ENCODE measurements around the gene GALNT2.
A peak's percentile ranks its signal among the peaks of the same experiment; 100 is the strongest.

GALNT2 gene

GRCh38 chr1:230236301-230237008, 169.4 kb downstream of the GALNT2 start:
- no peak for DNase-seq (ENCODE audit: low spot score)

DNA sequence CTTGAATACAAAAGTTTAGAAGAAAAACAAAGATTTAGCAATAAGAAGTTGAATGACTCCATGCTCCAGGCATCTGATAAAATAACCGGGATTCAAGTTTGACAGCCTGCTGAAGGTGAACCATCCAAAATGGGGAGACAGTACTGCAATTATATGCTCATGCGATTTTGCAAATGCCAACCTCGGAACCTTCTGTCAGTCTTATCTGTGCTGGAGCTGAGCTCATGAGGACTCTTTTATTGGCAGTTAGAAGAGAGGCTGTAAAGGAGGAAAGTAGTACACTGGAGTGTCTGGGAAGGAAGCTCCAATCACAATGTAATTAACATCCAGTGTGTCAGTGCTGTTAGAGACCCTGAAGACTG, 170.0 kb downstream of the GALNT2 start:
- no peak for DNase-seq (ENCODE audit: low spot score)

GRCh38 chr1:230237805-230238204, 170.8 kb downstream of the GALNT2 start:
- no peak for DNase-seq (ENCODE audit: low spot score)

GRCh38 chr1:230240446-230241086, 173.5 kb downstream of the GALNT2 start:
- DNase-seq (ENCODE audit: low spot score) = no peak

DNA sequence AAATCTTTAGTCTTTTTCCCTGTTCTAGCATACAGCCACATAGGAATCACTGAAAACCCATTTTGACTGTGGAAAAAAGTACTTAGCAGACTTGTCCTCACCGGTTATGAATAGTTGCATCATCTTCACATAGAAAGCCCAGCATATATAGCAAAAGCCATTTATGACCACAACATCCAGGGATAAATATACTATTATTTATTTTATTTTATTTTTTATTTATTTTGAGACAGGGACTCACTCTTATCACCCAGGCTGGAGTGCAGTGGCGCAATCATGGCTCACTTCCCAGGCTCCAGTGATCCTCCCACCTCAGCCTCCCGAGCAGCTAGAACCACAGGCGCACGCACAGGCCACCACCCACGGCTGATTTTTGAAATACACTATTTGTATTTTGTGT, 175.3 kb downstream of the GALNT2 start:
- DNase-seq (ENCODE audit: low spot score) = no peak

GRCh38 chr1:230243146-230243545, 176.1 kb downstream of the GALNT2 start:
- DNase-seq (ENCODE audit: low spot score) = no peak

GRCh38 chr1:230243583-230244353, 176.7 kb downstream of the GALNT2 start:
- DNase-seq (ENCODE audit: low spot score) = peak; percentile 64

DNA sequence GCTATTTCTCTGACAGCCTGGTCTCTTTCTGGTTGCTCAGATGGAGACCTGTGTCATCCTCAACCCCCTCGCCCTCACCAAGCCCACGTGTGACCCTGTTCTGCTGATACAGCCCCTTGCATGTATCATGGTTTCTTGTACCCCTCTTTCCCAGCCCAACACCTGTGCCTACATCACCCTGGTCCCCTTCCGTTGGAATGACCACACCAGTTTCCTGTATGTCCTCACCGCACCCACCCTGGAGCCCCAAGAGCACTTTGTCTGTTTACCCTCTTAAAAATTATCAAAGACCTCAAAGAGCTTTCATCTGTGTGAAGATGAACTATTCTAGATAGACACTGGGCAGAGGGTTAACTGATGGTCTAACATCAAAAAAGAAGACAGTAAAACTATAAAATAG, 179.5 kb downstream of the GALNT2 start:
- DNase-seq (ENCODE audit: low spot score) = no peak

DNA sequence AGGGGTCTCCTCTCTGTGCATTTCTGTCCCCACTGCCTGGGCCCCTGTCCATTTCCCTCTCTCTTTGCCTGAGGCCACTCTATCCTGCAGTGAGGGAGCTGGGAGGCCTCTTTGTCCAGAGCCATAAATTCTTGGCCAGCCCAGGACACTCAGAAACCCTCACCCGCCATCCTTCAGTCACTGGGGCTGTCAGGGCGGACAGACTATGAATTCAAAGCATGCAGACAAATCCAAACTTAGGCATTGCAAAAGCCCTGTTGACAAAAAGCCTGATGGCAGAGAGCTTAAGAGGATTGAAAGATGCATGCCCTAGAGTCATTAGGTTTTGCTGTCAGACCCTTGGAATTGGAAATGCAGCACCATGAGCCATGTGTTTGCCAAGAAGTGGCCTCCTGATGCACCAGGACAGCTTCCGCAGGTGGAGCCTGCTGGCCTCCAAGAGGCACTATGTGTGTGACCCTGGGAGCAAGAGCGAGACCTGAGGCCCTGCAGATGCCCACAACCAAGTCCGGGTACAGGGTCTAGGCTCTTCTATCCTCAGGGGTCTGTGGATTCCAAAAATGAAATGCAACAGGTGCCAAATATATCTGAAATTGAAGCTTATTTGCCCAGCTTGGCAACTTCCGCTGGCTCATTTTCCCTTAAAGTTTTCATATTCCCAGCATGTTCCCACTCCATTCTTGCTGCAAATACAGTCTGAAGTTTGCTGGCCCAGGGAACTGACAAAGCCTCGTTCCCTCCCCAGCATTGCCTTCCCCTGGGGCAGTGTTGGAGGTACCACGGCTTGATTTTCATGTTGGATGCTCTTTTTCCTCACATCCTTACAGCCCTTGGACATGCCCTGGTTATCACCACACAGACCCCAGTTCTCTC, 181.2 kb downstream of the GALNT2 start:
- DNase-seq (ENCODE audit: low spot score) = no peak

- DNase-seq (ENCODE audit: low spot score) = no peak
These were observed 181.8 kb downstream of the GALNT2 start for GRCh38 chr1:230248889-230249270.

DNA sequence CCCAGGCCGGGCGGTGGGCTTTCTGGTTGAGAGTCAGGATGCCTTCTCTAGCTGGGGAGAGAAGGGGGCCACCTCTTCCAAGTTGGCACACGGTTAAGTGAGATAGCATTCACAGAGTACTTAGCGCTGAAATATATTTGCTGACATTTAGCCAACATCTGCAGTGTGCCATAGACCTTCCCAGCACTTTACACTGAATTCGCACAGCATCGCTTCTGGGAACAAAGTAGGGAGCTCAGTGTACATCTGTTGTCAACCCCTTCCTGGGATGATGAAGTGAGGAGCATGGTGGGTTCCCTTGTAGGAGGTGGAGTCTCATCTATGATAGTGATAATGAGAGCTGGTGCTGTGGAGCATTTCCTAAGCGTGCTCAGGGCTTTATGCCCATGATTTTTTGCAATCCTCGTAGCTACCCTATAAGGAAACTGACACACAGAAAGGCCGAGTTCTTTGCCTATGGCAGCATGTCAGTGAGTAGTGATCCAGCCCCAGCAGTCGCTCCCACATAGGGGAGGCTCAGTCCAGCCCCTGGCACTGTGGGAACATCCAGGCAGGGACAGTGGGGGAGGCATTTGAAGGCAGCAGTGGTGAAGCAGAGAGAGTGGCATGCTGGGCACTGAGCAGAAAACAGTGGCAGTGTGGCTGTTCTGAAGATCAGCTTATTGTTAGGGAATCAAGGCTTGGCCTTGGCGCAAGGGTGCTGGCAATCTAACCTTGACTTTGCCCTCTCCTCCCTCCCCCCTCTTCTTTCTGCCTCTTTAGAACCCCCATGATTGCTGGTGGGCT, 182.8 kb downstream of the GALNT2 start:
- DNase-seq (ENCODE audit: low spot score) = no peak

DNA sequence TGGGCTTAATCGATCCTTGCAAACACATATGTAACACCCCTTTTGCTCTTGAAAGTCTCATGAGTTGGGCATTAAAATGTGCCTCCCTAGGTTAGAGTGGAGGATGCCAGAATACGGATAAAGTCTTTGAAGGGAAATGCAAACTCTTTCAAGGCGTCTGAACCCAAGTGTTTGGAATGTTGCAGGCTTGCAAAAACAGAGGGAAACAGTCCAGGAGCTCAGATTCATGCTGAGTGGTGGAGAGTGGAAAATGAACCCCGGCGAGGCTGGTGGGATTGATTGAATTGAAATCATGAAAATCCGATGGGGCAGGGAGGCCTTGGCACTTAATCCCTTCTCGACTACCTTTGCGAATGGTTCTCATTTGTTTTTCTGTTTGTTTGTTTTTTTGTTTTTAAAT, 183.6 kb downstream of the GALNT2 start:
- DNase-seq (ENCODE audit: low spot score) = no peak

DNA sequence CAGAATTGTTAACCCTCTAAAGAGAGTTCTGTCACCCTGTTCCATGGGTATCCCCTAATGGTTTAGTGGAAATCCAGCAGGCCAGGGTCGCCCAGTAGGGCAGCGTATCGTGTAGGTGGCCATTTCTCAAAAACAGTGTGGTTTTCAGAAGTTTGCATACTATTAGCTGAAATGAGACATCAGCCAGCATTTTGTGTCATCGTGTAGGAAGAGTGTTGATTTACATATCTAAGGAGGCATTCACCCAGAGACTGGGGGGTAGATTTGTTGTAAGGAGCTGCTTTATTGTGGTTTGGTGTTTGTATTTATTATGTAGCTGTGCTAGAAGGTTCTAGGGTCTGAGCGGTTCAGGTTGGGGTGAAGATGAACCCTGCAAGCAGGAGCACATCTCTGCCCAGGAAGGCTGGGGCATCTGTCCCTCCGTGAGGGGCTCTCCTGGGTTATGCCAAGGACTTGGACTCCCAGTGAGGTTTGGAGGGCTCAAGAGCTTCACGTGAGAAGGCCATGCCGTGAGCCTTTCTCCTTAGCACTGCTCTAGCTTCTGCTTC, 184.7 kb downstream of the GALNT2 start:
- DNase-seq (ENCODE audit: low spot score) = no peak

GRCh38 chr1:230253150-230253549, 186.1 kb downstream of the GALNT2 start:
- DNase-seq (ENCODE audit: low spot score) = no peak

- DNase-seq (ENCODE audit: low spot score) = no peak
These were observed 187.2 kb downstream of the GALNT2 start for GRCh38 chr1:230254265-230254664.

- DNase-seq (ENCODE audit: low spot score) = no peak
These were observed 188.1 kb downstream of the GALNT2 start for GRCh38 chr1:230255116-230255515.

- DNase-seq (ENCODE audit: low spot score) = no peak
These were observed 189.0 kb downstream of the GALNT2 start for GRCh38 chr1:230255991-230256390.

- no peak for DNase-seq (ENCODE audit: low spot score)
These were observed 189.9 kb downstream of the GALNT2 start for GRCh38 chr1:230256896-230257295.

- DNase-seq (ENCODE audit: low spot score) = no peak
These were observed 192.6 kb downstream of the GALNT2 start for GRCh38 chr1:230259621-230260020.

GRCh38 chr1:230260831-230261230, 193.8 kb downstream of the GALNT2 start:
- no peak for DNase-seq (ENCODE audit: low spot score)

Data from putamen (tissue), 1 donor.